ENCODE data around the gene KPNA2.
"Not testable (repeated sequence)": the region's sequence is repeated elsewhere in the genome, so short reads cannot be mapped to it uniquely, and the experiment has no call there.

KPNA2 gene

DNA sequence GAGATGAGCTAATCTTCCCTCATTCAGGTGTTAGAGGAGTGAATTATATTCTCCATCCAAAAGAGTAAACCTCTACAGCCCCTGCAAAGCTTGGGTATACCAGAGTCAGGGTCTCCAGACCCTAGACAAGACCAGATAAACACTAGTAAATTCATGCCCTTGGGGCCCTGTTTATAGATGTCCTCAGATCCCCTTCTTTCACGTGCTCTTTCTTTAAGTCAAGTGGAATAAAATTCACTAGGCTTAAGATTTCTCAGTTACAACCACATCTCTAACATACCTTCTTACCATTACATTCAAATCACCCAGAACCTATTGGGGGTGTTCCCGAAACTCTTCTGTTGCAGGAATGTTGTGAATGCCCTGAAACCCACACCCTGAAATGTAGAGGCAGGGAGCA lies 37.1 kb upstream of the KPNA2 start:
- no peak overlapping the region for H3K27ac ChIP-seq (ENCODE audit: insufficient read depth, low read depth, low read length, poor library complexity, severe bottlenecking)
- H3K27me3 ChIP-seq (ENCODE audit: control insufficient read depth, insufficient read depth, low read length, poor library complexity, severe bottlenecking): peaks cover 28% of the 10 kb centered on the region
- H3K4me1 ChIP-seq (ENCODE audit: control insufficient read depth, insufficient read depth, low read length): peaks cover 3% of the 10 kb centered on the region
- H3K9me3 ChIP-seq (ENCODE audit: control insufficient read depth, low read length): no peaks in the 10 kb centered on the region
- no peaks in the 10 kb centered on the region for H3K36me3 ChIP-seq (ENCODE audit: control insufficient read depth, insufficient read depth, low read length)
- no peak overlapping the region for H3K4me3 ChIP-seq (ENCODE audit: insufficient read depth, low read depth, low read length)
- 90 to 91% methylated on average over 2 of the region's 2 CpGs for WGBS, 2 experiments

DNA sequence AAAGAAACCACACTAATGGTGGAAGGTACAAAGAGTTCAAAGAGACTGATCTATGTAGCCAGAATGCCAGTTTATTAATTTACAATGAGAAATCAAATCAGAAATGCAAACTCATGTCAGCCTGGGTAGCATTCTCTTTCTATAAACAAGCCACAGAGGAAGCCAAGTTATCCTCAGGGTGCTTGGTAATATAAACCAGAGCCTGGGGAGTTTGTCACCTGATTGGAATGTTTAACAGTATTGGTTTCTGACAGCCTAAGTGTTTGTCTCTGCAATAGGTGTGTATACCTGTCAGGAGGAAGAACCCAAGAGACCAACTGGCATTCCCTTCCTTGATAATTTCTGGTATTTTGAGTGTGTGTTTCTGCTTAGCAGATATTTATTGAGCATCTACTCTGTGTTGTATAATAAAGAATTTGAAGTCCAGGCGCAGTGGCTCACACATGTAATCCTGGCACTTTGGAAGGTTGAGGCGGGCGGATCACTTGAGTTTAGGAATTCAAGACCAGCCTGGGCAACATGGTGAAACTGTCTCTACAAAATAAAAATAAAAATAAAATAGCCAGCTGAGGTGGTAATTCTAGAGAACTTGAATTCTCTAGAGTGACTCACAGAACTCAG lies 36.1 kb upstream of the KPNA2 start:
- Histone ChIP-seq H3K27ac (ENCODE audit: insufficient read depth, low read depth, low read length, poor library complexity, severe bottlenecking) (no peak overlapping the region), H3K4me3 (ENCODE audit: insufficient read depth, low read depth, low read length) (no peak overlapping the region), H3K36me3 (ENCODE audit: control insufficient read depth, insufficient read depth, low read length) (no peaks in the 10 kb centered on the region), H3K27me3 (ENCODE audit: control insufficient read depth, insufficient read depth, low read length, poor library complexity, severe bottlenecking) (peaks cover 27% of the 10 kb centered on the region), H3K4me1 (ENCODE audit: control insufficient read depth, insufficient read depth, low read length) (peaks cover 3% of the 10 kb centered on the region), H3K9me3 (ENCODE audit: control insufficient read depth, low read length) (no peaks in the 10 kb centered on the region)
- WGBS, 2 experiments: 91 to 93% methylated on average over 2 to 3 of the region's 3 CpGs

DNA sequence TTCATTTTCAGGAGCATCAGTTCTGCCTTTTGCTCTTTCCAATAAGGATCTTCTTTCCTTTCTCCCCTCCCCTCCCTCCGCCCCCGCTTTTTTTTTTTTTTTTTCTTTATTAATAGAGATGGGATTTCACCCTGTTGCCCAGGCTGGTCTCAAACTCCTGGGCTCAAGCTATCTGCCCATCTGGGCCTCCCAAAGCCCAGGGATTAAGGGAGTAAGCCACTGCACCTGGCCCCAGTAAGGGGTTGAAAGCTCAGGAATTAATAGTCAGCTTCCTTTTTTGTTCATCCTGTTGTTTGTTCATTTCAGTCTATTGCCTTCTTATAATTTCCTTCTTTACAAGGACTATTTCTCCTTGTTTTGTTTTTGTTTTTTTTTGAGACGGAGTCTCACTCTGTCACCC lies 31.3 kb upstream of the KPNA2 start:
- no peaks in the 10 kb centered on the region for H3K9me3 ChIP-seq (ENCODE audit: control insufficient read depth, low read length)
- no peak overlapping the region for H3K4me3 ChIP-seq (ENCODE audit: insufficient read depth, low read depth, low read length)
- no peak overlapping the region for H3K27ac ChIP-seq (ENCODE audit: insufficient read depth, low read depth, low read length, poor library complexity, severe bottlenecking)
- H3K36me3 ChIP-seq (ENCODE audit: control insufficient read depth, insufficient read depth, low read length): no peaks in the 10 kb centered on the region
- WGBS, 2 experiments: 93 to 100% methylated on average over 1 to 3 of the region's 3 CpGs
- no peaks in the 10 kb centered on the region for H3K27me3 ChIP-seq (ENCODE audit: control insufficient read depth, insufficient read depth, low read length, poor library complexity, severe bottlenecking)
- no peaks in the 10 kb centered on the region for H3K4me1 ChIP-seq (ENCODE audit: control insufficient read depth, insufficient read depth, low read length)

DNA sequence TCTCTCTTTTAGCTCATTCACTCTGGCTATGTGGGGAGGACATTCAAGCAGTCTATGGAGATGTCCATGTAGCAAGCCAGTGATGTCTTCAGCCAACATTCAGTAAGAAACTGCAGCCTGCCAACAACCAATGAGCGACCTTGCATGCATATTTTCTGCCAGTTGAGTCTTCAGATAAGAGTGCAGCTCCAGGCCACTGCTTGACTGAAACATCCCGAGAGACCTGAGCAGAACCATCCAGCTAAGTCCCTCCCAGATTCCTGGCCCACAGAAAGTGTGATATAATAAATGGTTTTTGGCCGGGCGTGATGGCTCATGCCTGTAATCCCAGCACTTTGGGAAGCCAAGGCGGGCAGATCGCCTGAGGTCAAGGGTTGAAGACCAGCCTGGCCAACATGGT lies 28.7 kb upstream of the KPNA2 start:
- 88 to 92% methylated on average over 6 of the region's 6 CpGs for WGBS, 2 experiments
- Histone ChIP-seq H3K27me3 (ENCODE audit: control insufficient read depth, insufficient read depth, low read length, poor library complexity, severe bottlenecking) (no peaks in the 10 kb centered on the region), H3K36me3 (ENCODE audit: control insufficient read depth, insufficient read depth, low read length) (no peaks in the 10 kb centered on the region), H3K9me3 (ENCODE audit: control insufficient read depth, low read length) (no peaks in the 10 kb centered on the region), H3K4me1 (ENCODE audit: control insufficient read depth, insufficient read depth, low read length) (no peaks in the 10 kb centered on the region), H3K4me3 (ENCODE audit: insufficient read depth, low read depth, low read length) (no peak overlapping the region), H3K27ac (ENCODE audit: insufficient read depth, low read depth, low read length, poor library complexity, severe bottlenecking) (no peak overlapping the region)

DNA sequence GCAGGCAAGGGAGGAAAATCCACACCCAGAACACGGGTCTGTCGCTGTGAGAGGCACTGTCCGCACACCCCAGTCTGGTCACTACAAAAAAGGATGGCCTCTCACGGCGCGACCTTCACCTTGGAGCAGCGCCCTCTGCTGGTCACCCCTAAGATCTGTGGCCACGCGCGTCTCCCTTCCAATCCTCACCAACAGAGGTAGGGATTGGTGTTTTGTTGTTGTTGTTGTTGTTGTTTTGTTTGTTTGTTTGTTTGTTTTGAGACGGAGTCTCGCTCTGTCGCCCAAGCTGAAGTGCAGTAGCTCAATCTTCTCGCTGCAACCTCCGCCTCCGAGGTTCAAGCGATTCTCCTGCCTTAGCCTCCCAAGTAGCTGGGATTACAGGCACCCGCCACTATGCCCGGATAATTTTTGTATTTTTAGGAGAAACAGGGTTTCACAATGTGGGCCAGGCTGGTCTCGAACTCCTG lies 24.3 kb upstream of the KPNA2 start:
- Histone ChIP-seq H3K4me3 (ENCODE audit: insufficient read depth, low read depth, low read length) (no peak overlapping the region), H3K27me3 (ENCODE audit: control insufficient read depth, insufficient read depth, low read length, poor library complexity, severe bottlenecking) (no peaks in the 10 kb centered on the region), H3K9me3 (ENCODE audit: control insufficient read depth, low read length) (no peaks in the 10 kb centered on the region), H3K4me1 (ENCODE audit: control insufficient read depth, insufficient read depth, low read length) (no peaks in the 10 kb centered on the region), H3K36me3 (ENCODE audit: control insufficient read depth, insufficient read depth, low read length) (no peaks in the 10 kb centered on the region), H3K27ac (ENCODE audit: insufficient read depth, low read depth, low read length, poor library complexity, severe bottlenecking) (no peak overlapping the region)
- 50 to 53% methylated on average over 20 of the region's 20 CpGs for WGBS, 2 experiments

DNA sequence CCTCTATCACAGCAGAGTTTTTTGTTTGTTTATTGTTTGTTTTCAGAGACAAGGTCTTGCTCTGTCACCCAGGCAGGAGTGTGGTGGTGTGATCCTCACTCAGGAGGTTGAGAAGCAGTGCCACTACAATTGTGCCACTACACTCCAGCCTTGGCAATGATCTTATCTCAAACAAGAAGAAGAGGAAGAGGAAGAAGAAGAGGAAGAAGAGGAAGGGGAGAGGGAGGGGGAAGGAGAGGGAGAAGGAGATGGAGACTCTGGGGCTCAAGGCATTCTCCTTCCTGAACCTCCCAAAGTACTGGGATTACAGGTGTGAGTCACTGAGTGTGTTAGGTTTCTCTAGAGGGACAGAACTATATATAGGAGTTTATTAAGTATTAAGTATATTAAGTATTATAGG lies 22.1 kb upstream of the KPNA2 start:
- Histone ChIP-seq H3K36me3 (ENCODE audit: control insufficient read depth, insufficient read depth, low read length) (no peaks in the 10 kb centered on the region), H3K4me1 (ENCODE audit: control insufficient read depth, insufficient read depth, low read length) (no peaks in the 10 kb centered on the region), H3K27ac (ENCODE audit: insufficient read depth, low read depth, low read length, poor library complexity, severe bottlenecking) (no peak overlapping the region), H3K27me3 (ENCODE audit: control insufficient read depth, insufficient read depth, low read length, poor library complexity, severe bottlenecking) (no peaks in the 10 kb centered on the region), H3K9me3 (ENCODE audit: control insufficient read depth, low read length) (no peaks in the 10 kb centered on the region), H3K4me3 (ENCODE audit: insufficient read depth, low read depth, low read length) (no peak overlapping the region)

DNA sequence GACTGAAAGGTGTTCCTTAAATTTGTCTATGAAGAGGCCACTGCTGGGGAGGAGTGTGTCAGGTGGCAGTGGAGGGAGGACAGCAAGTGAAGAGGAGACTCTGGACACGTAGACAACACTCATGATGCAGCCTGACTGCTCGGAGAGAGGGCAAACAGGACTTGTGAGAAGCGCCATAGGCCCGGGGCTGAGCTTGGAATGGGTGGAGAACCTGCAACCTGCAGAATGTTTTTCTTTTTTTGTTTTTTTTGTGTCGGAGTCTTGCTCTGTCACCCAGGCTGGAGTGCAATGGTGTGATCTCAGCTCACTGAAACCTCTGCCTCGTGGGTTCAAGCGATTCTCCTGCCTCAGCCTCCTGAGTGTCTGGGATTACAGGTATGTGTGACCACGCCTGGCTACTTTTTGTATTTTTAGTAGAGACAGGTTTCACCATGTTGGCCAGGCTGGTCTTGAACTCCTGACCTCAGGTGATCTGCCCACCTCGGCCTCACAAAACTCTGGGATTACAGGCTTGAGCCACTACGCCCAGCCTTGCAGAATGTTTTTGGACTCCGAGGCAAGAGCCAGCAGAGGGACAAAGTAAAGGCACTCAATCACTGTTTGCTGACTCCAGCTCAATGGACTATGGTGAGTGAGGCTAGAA lies 20.3 kb upstream of the KPNA2 start:
- WGBS, 2 experiments: 92 to 93% methylated on average over 11 of the region's 11 CpGs
- Histone ChIP-seq H3K4me3 (ENCODE audit: insufficient read depth, low read depth, low read length) (no peak overlapping the region), H3K9me3 (ENCODE audit: control insufficient read depth, low read length) (no peaks in the 10 kb centered on the region), H3K27ac (ENCODE audit: insufficient read depth, low read depth, low read length, poor library complexity, severe bottlenecking) (no peak overlapping the region), H3K27me3 (ENCODE audit: control insufficient read depth, insufficient read depth, low read length, poor library complexity, severe bottlenecking) (no peaks in the 10 kb centered on the region), H3K4me1 (ENCODE audit: control insufficient read depth, insufficient read depth, low read length) (no peaks in the 10 kb centered on the region), H3K36me3 (ENCODE audit: control insufficient read depth, insufficient read depth, low read length) (no peaks in the 10 kb centered on the region)

DNA sequence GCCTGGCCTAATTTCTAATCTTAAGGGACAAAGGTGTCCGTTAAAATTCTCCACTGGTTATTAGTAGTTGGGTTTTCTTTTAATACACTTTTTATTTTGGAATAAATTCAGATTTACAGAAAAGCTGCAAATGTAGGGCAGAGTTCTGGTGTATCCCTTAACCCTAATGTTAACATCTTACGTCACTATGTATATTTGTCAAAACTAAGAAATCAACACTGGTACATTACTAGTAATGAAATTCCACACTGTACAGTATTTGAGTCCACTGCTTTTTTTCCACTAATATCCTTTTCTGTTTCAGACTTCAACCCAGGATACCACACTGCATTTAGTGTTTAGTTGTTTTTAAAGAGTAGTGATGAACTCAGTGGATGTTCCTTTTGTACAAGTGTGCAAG lies 18.7 kb upstream of the KPNA2 start:
- no peak overlapping the region for H3K27ac ChIP-seq (ENCODE audit: insufficient read depth, low read depth, low read length, poor library complexity, severe bottlenecking)
- no peaks in the 10 kb centered on the region for H3K36me3 ChIP-seq (ENCODE audit: control insufficient read depth, insufficient read depth, low read length)
- H3K4me1 ChIP-seq (ENCODE audit: control insufficient read depth, insufficient read depth, low read length): no peaks in the 10 kb centered on the region
- WGBS, 2 experiments: 93 to 96% methylated on average over 1 to 2 of the region's 2 CpGs
- H3K4me3 ChIP-seq (ENCODE audit: insufficient read depth, low read depth, low read length): no peak overlapping the region
- H3K9me3 ChIP-seq (ENCODE audit: control insufficient read depth, low read length): no peaks in the 10 kb centered on the region
- no peaks in the 10 kb centered on the region for H3K27me3 ChIP-seq (ENCODE audit: control insufficient read depth, insufficient read depth, low read length, poor library complexity, severe bottlenecking)

DNA sequence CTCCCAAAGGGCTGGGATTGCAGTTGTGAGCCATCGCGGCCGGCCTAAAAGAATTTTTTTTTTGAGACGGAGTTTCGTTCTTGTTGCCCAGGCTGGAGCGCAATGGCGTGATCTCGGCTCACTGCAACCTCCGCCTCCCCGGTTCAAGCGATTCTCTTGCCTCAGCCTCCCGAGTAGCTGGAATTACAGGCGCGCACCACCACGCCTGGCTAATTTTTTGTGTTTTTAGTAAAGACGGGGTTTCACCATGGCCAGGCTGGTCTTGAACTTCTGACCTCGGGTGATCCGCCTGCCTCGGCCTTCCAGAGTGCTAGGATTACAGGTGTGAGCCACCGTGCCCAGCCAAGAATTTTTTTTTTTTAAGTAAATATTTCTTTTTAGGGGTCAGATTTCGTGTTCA lies 17.0 kb upstream of the KPNA2 start:
- H3K9me3 ChIP-seq (ENCODE audit: control insufficient read depth, low read length); H3K27me3 ChIP-seq (ENCODE audit: control insufficient read depth, insufficient read depth, low read length, poor library complexity, severe bottlenecking); H3K27ac ChIP-seq (ENCODE audit: insufficient read depth, low read depth, low read length, poor library complexity, severe bottlenecking); H3K36me3 ChIP-seq (ENCODE audit: control insufficient read depth, insufficient read depth, low read length); H3K4me1 ChIP-seq (ENCODE audit: control insufficient read depth, insufficient read depth, low read length); H3K4me3 ChIP-seq (ENCODE audit: insufficient read depth, low read depth, low read length): not testable (repeated sequence)
- WGBS, 2 experiments: 92 to 93% methylated on average over 21 of the region's 21 CpGs

DNA sequence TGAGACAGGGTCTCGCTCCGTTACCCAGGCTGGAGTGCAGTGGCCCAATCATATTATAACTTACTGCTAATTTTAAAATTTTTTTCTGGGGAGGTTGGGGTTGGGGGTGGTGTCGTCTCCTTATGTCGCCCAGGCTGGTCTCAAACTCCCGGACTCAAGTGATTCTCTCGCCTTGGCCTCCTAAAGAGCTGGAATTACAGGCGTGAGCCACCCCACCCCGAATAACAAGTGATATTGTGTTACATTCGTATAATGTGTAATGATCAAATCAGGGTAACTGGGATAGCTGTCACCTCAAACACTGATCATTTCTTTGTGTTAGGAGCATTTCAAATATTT lies 16.2 kb upstream of the KPNA2 start:
- Histone ChIP-seq H3K4me3 (ENCODE audit: insufficient read depth, low read depth, low read length) (peak overlapping the region; percentile 16), H3K36me3 (ENCODE audit: control insufficient read depth, insufficient read depth, low read length) (no peaks in the 10 kb centered on the region), H3K4me1 (ENCODE audit: control insufficient read depth, insufficient read depth, low read length) (no peaks in the 10 kb centered on the region), H3K27ac (ENCODE audit: insufficient read depth, low read depth, low read length, poor library complexity, severe bottlenecking) (no peak overlapping the region), H3K27me3 (ENCODE audit: control insufficient read depth, insufficient read depth, low read length, poor library complexity, severe bottlenecking) (no peaks in the 10 kb centered on the region), H3K9me3 (ENCODE audit: control insufficient read depth, low read length) (no peaks in the 10 kb centered on the region)
- 86 to 95% methylated on average over 7 to 9 of the region's 9 CpGs for WGBS, 2 experiments
